NCI-H1417 (cell line): ENCODE measurements around the gene PAPPA.
A peak's percentile ranks its signal among the peaks of the same experiment; 100 is the strongest.

ENCODE experiments used
- DNase-seq, 3 experiments: peaks; one replicate each; lab custom pipeline; 2025; lab: John Stamatoyannopoulos, UW

Gene PAPPA

GRCh38 chr9:116151966-116152381 is 1.6 kb upstream of the PAPPA start:
- DNase-seq = no peak

DNA sequence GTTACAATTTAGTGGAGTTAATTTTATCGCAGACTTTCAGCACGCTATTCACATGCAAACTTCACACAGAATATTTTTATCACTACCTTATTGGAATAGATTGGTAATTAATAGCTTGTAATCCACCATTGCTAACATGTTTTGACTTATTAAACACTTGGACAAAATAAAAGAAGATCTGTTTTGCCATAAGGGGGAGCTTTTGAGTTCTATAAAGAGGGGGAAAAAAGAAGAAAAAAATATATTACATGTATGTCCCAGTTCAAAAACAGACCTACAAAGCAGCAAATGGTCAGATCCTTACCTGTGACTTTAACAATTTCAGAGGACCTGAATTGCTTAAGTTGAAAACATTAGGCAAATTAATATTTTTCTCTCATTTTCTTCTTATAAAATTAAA is 1.2 kb upstream of the PAPPA start:
- DNase-seq = peak; percentile 0 to 56 (median 6)

DNA sequence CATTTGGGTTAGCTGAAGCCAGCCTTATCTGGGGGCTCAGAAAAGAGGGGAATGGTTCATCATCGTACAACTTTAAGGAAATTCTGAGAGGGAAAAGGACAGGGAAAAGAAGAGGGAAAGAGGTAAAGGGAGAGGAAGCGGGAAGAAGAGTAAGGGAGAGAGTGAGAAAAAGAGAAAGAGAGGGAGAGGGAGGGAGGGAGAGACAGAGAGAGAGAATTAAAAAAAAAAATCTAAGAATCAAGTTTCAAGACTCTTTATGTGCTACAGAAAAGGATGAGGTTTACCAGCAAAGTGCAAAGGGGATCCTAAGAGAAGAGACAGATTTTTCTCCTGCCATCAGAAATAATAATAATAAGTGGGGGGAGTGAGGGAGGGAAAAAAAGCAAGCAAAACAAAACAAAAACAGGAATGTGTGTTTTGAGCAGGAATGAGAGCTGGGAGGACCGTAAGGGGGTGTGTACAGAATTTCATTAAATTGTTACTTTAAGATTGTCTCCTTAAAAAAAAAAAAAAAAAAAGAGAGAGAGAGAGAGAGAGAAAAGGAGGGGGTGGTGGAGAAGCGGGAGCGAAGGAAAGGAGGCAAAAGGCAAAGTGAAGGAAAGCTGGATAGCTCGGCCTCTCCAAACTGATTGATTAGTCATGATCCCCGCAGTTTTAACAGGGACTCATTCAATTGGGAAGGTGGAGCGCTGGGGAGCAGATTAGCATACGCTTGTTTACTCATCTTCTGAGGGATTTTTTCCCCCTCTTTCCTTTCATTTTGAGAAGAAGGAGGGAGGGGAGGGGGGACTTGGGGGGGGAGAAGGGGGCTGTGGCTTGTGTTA is 438 bp upstream of the PAPPA start:
- DNase-seq = peak in 2 of 3 experiments; percentile 21 to 48

GRCh38 chr9:116154334-116154975 is 864 bp downstream of the PAPPA start:
- DNase-seq = peak; percentile 3 to 63 (median 57)

- DNase-seq = peak in 1 of 3 experiments; percentile 20
These were observed 1.5 kb downstream of the PAPPA start for GRCh38 chr9:116154976-116155697.

DNA sequence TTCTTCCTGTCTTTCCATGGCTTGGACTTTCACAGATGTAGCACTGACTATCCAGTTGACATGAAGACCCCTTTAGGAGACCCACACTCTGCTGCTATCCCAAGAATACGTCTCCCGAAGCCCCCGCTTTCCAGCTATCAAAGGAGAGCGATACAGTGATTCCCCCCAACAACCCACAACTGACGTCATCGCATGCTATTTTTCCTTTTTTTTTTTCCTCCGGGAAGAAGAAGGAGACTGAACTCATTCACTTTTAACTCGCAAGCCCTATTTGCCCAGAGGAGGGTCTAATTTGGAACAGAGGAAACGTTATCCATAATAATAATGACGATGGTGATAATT is 2.1 kb downstream of the PAPPA start:
- peak in 2 of 3 experiments; percentile 16 to 48 for DNase-seq

GRCh38 chr9:116156621-116157314 is 3.2 kb downstream of the PAPPA start:
- peak; percentile 76 to 91 (median 77) for DNase-seq

DNA sequence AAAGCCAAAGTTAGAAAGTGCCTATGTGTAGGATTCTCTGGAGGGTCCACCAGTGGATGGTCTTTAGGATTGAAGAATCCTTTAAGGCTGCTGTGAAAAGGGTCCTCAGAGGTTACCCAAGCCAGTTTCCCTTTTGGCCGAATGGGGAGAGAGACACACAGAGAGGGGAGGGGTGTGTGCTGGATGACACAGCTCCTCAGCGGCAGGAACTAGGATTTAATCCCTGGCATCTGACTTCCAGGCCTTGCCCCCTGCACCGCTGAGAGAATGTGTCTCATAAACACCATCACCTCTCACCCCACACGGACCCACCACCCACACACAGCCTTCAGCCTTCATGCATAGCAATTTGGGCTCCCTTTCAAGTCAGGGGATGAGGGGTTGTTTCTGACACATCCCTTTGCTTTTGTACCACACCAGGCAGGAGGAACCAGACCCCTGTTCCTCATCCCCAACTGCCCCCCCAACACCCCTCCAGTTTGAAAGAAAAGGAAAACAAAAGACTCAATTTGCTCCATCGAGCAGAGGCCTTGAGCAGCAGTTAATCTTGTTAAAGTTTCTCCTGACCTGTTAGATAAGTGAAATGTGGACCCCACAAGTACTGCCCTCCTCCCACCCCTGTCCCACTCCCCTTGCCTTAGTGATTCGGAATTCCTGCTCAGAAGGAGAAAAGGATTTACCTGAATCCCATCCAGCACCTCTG is 4.0 kb downstream of the PAPPA start:
- no peak for DNase-seq

DNA sequence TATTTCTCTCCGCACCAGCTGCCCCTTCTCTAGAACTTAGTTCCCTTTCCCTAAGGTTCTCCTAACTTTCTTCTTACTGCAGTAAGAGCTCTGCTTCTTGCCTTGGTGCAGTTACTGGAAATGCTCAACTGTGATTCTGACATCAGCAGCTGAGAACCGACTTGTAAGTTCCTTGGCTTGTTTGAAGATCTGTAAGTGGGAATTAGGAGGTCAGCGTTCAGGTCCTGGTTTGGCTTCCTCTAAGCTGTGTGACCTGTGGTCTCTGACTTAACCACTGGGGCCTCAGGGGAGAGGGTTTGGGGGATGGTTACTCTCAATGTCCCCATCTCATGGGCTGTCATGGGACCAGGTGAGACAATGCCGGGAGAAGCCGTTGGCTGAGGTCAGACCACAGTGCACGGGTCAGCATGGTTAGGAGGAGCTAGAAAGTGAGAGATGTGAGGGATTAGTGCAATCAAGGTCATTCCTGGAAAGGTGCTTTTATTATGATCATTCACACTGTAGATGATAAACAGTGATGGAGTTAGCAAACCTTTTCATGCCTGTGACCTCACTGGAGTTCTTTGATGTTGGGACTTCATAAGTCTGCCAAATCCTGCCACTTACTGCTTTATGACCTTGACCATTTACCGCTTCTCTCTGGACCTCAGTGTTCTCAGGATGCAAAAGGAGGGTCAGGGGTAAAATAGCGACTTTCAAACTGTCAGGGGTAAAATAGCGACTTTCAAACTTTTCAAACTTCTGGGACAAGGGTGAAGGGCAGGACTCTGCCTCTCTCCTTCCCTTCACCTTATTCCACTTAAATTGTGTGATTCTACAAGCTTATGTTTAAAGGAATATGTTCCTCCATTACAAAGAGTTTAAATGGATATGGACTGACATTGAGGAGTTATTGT is 7.3 kb downstream of the PAPPA start:
- no peak for DNase-seq

DNA sequence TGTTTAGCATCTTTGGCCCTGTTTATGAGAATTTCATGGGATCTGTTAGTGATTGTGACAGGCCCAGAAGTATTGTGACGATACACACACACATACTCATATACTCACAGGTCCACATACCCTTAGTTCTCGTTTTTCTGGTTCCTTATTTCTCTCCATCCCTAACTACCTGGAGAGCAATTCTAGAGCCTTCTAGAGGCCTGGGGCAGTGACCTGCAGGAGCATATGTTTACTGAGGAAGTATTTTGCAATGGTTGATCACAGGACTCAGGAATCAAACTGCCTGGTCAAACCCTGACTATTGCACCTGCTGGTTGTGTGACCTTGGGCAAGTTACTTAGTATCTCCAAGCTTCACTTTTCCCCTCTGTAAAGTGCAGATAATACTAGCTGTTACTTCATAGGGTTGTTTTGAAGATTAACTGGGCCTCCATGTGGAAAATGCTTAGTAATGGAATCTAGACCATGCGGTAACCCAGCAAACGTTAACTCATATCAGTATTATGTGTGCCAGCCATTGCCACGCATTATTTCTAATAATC is 8.7 kb downstream of the PAPPA start:
- DNase-seq = no peak

GRCh38 chr9:116163293-116164055 is 9.9 kb downstream of the PAPPA start:
- DNase-seq = peak in 1 of 3 experiments; percentile 17

GRCh38 chr9:116165912-116166311 is 12.3 kb downstream of the PAPPA start:
- no peak for DNase-seq

- no peak for DNase-seq
These were observed 13.1 kb downstream of the PAPPA start for GRCh38 chr9:116166713-116167112.

DNA sequence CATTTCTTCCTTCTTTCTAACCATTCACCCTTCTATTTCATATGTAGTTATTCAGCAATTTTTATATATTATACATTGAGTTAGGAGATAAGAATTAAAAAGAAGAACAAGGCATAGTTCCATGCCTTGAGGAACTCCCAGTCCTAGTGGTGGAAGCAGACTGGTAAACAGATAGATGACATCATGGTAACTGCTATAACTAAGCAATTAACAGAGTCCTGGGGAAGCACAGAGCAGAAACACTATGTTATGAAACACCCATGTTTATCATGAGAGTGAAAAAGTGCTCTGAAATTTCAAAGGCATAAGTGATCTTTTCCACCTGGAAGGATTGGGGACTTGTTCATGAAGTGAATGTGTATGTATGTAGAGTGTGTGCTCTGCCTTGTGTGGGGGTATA is 14.6 kb downstream of the PAPPA start:
- no peak for DNase-seq

GRCh38 chr9:116172216-116172615 is 18.6 kb downstream of the PAPPA start:
- no peak for DNase-seq

- DNase-seq = no peak
These were observed 20.8 kb downstream of the PAPPA start for GRCh38 chr9:116174347-116174746.

DNA sequence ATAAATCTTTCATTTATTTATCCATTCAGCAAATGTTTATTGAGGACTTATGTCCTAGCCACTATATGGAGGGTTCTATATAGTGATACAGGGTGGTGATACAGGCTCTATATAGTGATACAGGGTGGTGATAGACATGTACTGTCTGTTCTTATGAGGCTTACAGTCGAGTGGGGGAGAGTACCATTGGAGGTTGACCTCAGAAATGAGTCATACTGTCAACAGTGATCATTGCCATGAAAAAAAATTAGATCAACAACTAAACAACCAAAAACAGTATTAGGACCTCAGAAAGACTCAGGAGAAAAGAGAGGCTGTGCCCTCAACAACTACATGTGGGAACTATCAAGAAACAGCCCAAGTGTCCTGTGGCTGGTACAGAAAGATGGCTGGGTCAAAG is 22.0 kb downstream of the PAPPA start:
- DNase-seq = no peak

DNA sequence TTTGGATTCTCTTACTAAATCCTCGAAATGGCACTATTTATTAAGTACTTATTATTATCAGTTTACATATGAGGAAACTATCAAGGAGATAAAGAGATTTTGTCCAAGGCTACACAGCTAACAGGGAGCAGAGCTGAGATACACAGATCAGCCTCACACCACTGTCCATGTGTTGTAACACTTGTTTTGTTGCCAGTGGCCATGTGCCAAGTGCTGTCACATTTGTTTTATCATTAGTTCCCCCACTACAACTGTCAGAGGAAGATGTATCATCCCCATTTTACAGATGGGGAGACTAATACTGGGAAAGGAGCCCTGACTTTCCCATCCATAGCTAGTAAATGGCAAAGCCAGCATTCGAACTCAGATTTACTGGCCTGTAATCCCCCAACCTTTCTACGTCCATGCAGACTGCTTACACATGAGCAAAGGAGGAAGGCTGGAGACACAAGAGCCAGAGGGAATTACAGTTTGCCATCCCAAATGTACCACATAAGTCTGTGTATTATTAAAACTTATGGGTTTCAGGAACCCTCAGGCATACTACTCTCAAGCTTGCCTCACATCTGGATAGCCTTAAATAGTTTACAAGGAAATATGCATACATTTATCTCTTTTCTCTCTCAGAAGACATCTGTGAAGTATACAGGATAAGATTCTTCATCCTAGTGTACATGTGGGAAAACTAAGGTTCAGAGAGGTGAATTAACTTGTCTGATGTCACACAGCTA is 25.1 kb downstream of the PAPPA start:
- no peak for DNase-seq

DNA sequence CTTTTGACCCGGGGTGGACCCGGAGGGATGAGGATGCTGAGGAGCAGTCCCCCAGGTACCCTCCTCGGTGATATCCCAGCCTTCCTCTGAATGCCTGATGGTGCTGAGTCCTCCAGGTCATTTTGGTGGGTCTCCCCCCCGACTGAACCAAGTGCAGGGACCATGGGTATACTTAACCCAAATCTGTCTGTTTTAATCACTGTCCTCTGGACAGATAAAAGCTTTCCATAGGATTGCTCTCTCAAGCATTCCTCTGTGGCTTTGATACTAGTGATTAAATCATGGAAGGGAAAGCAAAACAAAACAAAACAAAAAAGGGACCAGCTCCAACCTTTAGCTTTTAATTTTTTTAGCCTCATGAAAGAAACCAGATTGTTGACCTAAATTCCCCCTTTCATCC is 26.0 kb downstream of the PAPPA start:
- no peak for DNase-seq
